ENCODE data around the gene C1orf53. TPM values are rescaled to one million over a fixed set of nuclear protein-coding genes. Genes with fewer than 3 reads are reported as not detected.

The C1orf53 gene
- polyA plus RNA-seq, 3 donors = 1.5 to 8.3 (median 5.6) TPM

DNA sequence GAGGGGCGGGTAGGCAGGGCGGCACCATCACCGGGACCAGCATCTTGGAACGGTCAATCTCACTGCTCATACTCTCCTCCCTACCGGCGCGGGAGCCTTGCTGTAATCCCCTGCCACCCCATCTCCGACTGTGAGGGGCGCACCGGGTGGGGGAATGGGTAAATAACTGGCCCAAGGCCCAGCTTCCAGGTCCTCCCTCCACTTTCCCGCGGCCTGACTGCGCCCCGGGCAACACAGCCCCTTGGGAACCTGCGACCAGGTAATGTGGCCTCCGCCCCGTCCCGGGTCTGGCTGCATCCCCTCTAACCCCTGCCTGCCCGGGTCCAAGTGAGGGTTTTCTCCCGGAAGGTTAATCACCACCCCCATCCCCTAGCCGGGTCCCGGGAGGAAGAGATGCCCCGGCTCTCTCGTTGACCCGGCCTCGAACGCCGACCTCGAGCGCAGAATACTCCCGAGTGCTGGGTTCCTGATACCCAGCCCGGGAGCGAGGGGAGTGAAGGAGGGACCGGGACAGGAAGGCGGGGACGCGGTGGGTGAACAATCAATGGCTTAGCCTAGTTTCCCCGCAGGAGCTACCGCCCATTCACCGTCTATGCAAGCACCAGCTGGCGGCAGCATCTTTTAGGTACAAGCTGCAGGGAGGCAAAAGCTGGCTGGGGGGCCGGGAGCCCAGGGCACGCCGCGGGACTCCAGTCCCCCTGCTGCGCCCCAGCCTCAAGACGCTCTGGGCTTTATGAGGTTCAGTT, 8.9 kb downstream of the C1orf53 start:
- intact Hi-C loops (cut with micrococcal nuclease) = loop anchor here in 1 of 2 donors (10.0 kb wide), 1 partner anchor 296 kb away; no protein-coding TSS in a partner anchor
- no peak for TF ChIP-seq CTCF (IDR thresholded peaks at IDR 0.05)
- Mint-ChIP-seq H3K4me3 (peak overlapping the region; percentile 20 to 93), H3K9me3 (peaks cover 0 to 25% (median 18%) of the 10 kb centered on the region in 7 donors), H3K4me1 (peaks cover 62% of the 10 kb centered on the region), H3K27ac (no peak overlapping the region), H3K27me3 (ENCODE audit: low read depth in 3 of 3) (peaks cover 99% of the 10 kb centered on the region in 3 donors), H3K36me3 (peaks cover 0 to 21% of the 10 kb centered on the region in 2 donors)
- Histone ChIP-seq H3K27ac (ENCODE audit: low read depth in 1 of 2, low read length in 2 of 2) (no peak overlapping the region), H3K4me2 (replicated peaks; ENCODE audit: extremely low read depth, low read length, poor library complexity, severe bottlenecking) (no peak overlapping the region), H3K4me1 (ENCODE audit: control insufficient read depth in 1 of 2, insufficient read depth in 2 of 2, low read length in 2 of 2) (peaks cover 36 to 43% of the 10 kb centered on the region in 2 donors), H3K27me3 (ENCODE audit: control insufficient read depth in 2 of 2, insufficient read depth in 2 of 2, low read length in 2 of 2) (peaks cover 99 to 100% of the 10 kb centered on the region in 2 donors), H3K36me3 (replicated peaks in 1 of 2; ENCODE audit: control insufficient read depth in 1 of 2, insufficient read depth in 2 of 2, low read length in 2 of 2) (no peaks in the 10 kb centered on the region), H3K9ac (ENCODE audit: insufficient read depth, low read length, poor library complexity, severe bottlenecking) (no peak overlapping the region), H4K20me1 (ENCODE audit: insufficient read depth, low read length) (no peaks in the 10 kb centered on the region), H2AFZ (ENCODE audit: insufficient read depth, low read depth, low read length, poor library complexity, severe bottlenecking) (no peak overlapping the region), H3K79me2 (ENCODE audit: insufficient read depth, low read length) (no peaks in the 10 kb centered on the region), H3K4me3 (replicated peaks in 1 of 3; ENCODE audit: low read depth in 2 of 3, low read length in 3 of 3) (no peak overlapping the region), H3K9me3 (replicated peaks in 1 of 2; ENCODE audit: control insufficient read depth in 1 of 2, insufficient read depth in 1 of 2, low read length in 2 of 2) (peaks cover 5 to 70% of the 10 kb centered on the region in 2 donors)
- DNase-seq = no peak
- WGBS (ENCODE audit: insufficient coverage) = 0% methylated on average over 34 of the region's 47 CpGs

DNA sequence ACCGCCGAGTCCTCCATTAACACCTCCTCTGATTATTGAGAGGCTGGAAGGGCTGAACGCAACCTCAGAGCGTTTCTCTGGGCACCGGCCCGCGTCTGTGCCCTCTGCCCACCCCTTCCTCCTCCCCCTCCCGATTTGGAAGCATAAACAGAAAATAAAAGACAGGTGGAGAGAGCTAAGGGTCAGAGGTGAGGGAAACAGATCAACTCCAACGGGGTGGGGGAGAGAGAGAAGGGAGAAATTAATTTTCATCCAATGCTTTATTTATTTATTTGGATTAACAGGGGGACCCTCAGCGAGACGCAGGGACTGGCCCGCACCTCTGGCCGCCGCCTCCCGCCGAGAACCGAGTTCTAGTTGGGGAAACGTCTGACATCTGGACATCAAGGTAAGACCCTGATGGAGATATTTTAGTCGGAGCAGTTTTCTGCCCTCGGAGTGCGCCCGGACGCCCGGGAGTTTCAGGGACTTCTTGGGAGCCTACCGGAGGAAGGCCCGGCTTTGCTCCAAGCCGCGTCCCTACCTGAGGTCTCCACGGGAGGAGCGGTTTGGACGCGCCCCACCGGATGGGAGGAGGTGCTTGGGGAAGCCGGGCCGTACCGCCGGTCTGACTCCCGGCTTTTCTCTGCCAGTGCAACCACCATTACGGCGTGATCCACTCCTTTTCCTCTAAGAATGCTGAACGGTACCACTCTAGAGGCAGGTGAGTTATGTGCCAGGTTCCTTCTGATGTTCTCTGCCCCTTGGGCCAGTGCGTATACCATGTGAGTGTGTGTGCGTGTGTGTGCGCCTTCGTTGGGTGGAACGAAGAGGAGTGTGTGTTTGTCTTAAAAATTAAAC, 9.6 kb downstream of the C1orf53 start:
- Histone ChIP-seq H3K27me3 (ENCODE audit: control insufficient read depth in 2 of 2, insufficient read depth in 2 of 2, low read length in 2 of 2) (peaks cover 99 to 100% of the 10 kb centered on the region in 2 donors), H3K4me3 (replicated peaks in 1 of 3; ENCODE audit: low read depth in 2 of 3, low read length in 3 of 3) (peak overlapping the region in 1 of 3 experiments; percentile 38), H3K4me2 (replicated peaks; ENCODE audit: extremely low read depth, low read length, poor library complexity, severe bottlenecking) (peak overlapping the region; percentile 23), H3K79me2 (ENCODE audit: insufficient read depth, low read length) (no peaks in the 10 kb centered on the region), H3K4me1 (ENCODE audit: control insufficient read depth in 1 of 2, insufficient read depth in 2 of 2, low read length in 2 of 2) (peaks cover 44 to 50% of the 10 kb centered on the region in 2 donors), H4K20me1 (ENCODE audit: insufficient read depth, low read length) (no peaks in the 10 kb centered on the region), H2AFZ (ENCODE audit: insufficient read depth, low read depth, low read length, poor library complexity, severe bottlenecking) (no peak overlapping the region), H3K36me3 (replicated peaks in 1 of 2; ENCODE audit: control insufficient read depth in 1 of 2, insufficient read depth in 2 of 2, low read length in 2 of 2) (no peaks in the 10 kb centered on the region), H3K9me3 (replicated peaks in 1 of 2; ENCODE audit: control insufficient read depth in 1 of 2, insufficient read depth in 1 of 2, low read length in 2 of 2) (peaks cover 5 to 78% of the 10 kb centered on the region in 2 donors), H3K9ac (ENCODE audit: insufficient read depth, low read length, poor library complexity, severe bottlenecking) (no peak overlapping the region), H3K27ac (ENCODE audit: low read depth in 1 of 2, low read length in 2 of 2) (no peak overlapping the region)
- no peak overlapping the region for H3K27ac Mint-ChIP-seq
- TF ChIP-seq CTCF (IDR thresholded peaks at IDR 0.05) = no peak
- intact Hi-C loops (cut with micrococcal nuclease) = loop anchor here in 1 of 2 donors (10.0 kb wide), 1 partner anchor 297 kb away; no protein-coding TSS in a partner anchor
- peak overlapping the region in 1 of 2 donors; percentile 93 for H3K4me3 Mint-ChIP-seq
- peaks cover 70% of the 10 kb centered on the region for H3K4me1 Mint-ChIP-seq
- H3K9me3 Mint-ChIP-seq = peaks cover 0 to 33% (median 21%) of the 10 kb centered on the region in 7 donors
- peaks cover 3 to 21% of the 10 kb centered on the region in 2 donors for H3K36me3 Mint-ChIP-seq
- no peak for DNase-seq
- 3% methylated on average over 23 of the region's 46 CpGs for WGBS (ENCODE audit: insufficient coverage)
- H3K27me3 Mint-ChIP-seq (ENCODE audit: low read depth in 3 of 3) = peaks cover 99 to 100% (median 99%) of the 10 kb centered on the region in 3 donors

Measured in CD14-positive monocyte (primary cell).